SK-N-SH treated with all-trans-retinoic acid at 6 μM for 48 hours (cell line): ENCODE data around the gene PRKAG2.

Experiments used
- ATAC-seq: fragments of 200-7000 bp; cut with Tn5 transposase; 3 replicates; pipeline ENCODE4 v1.9.1; 2020; ENCODE audit warnings: mild to moderate bottlenecking, moderate library complexity
- ARNTL ChIP-seq: fragments of 450-650 bp; formaldehyde crosslinking; IDR thresholded peaks from 2 replicates; pipeline ENCODE4 v1.5.0; 2020; ENCODE audit warnings: low read depth, mild to moderate bottlenecking, moderate library complexity, borderline replicate concordance
- BACH2 ChIP-seq: fragments of 250-450 bp; sonication (Bioruptor Pico); IDR thresholded peaks from 2 replicates; pipeline ENCODE4 v1.9.0; 2021; ENCODE audit warnings: mild to moderate bottlenecking, borderline replicate concordance
- CSDC2 ChIP-seq: fragments of 250-450 bp; sonication (Bioruptor Pico); IDR thresholded peaks from 2 replicates; pipeline ENCODE4 v1.5.0; 2020; ENCODE audit warnings: mild to moderate bottlenecking, moderate library complexity
- ESRRG ChIP-seq: fragments of 250-450 bp; sonication (Bioruptor Pico); IDR thresholded peaks from 2 replicates; pipeline ENCODE4 v1.6.1; 2021; ENCODE audit warnings: mild to moderate bottlenecking
- GLIS3 ChIP-seq: fragments of 250-450 bp; sonication (Bioruptor Pico); IDR thresholded peaks from 2 replicates; pipeline ENCODE4 v1.5.0; 2020; ENCODE audit warnings: mild to moderate bottlenecking, moderate library complexity
- ISL1 ChIP-seq: fragments of 250-450 bp; sonication (Bioruptor Pico); IDR thresholded peaks from 2 replicates; pipeline ENCODE4 v2.1.2; 2022; ENCODE audit warnings: mild to moderate bottlenecking, moderate library complexity
- OSR1 ChIP-seq: fragments of 250-450 bp; sonication (Bioruptor Pico); IDR thresholded peaks from 2 replicates; pipeline ENCODE4 v1.8.0; 2022; ENCODE audit warnings: moderate library complexity, mild to moderate bottlenecking, inconsistent platforms
- PPARA ChIP-seq: fragments of 250-450 bp; sonication (Bioruptor Pico); IDR thresholded peaks from 2 replicates; pipeline ENCODE4 v1.5.0; 2020; ENCODE audit warnings: mild to moderate bottlenecking, borderline replicate concordance
- TCF4 ChIP-seq: fragments of 250-450 bp; sonication (Bioruptor Pico); IDR thresholded peaks from 2 replicates; pipeline ENCODE4 v1.8.0; 2021; ENCODE audit warnings: mild to moderate bottlenecking, moderate library complexity, borderline replicate concordance
- ZC3H10 ChIP-seq: fragments of 250-450 bp; sonication (Bioruptor Pico); IDR thresholded peaks from 2 replicates; pipeline ENCODE4 v1.5.1; 2021; ENCODE audit warnings: mild to moderate bottlenecking, moderate library complexity
- ZFP3 ChIP-seq: fragments of 250-450 bp; sonication (Bioruptor Pico); IDR thresholded peaks from 2 replicates; pipeline ENCODE4 v1.5.0; 2020; ENCODE audit warnings: mild to moderate bottlenecking, moderate library complexity
- ZFP30 ChIP-seq: fragments of 450-650 bp; formaldehyde crosslinking; IDR thresholded peaks from 2 replicates; pipeline ENCODE4 v1.5.0; 2022; ENCODE audit warnings: mild to moderate bottlenecking, moderate library complexity
- ZNF565 ChIP-seq: fragments of 450-650 bp; formaldehyde crosslinking; conservative IDR thresholded peaks from 2 replicates; pipeline ENCODE4 v1.5.0; 2020; ENCODE audit warnings: low read depth, mild to moderate bottlenecking, moderate library complexity
- ZNF70 ChIP-seq: fragments of 450-650 bp; formaldehyde crosslinking; IDR thresholded peaks from 2 replicates; pipeline ENCODE4 v1.5.0; 2020; ENCODE audit warnings: mild to moderate bottlenecking, moderate library complexity
- ZNF8 ChIP-seq: fragments of 450-650 bp; formaldehyde crosslinking; IDR thresholded peaks from 2 replicates; pipeline ENCODE4 v1.5.0; 2020; ENCODE audit warnings: mild to moderate bottlenecking, moderate library complexity
- TF ChIP-seq, protein P1 (sequence below): fragments of 250-450 bp; sonication (Bioruptor Pico); IDR thresholded peaks from 2 replicates; pipeline ENCODE4 v1.5.1; 2021; ENCODE audit warnings: mild to moderate bottlenecking, moderate library complexity
- TF ChIP-seq, protein P2 (sequence below): fragments of 250-450 bp; sonication (Bioruptor Pico); IDR thresholded peaks from 2 replicates; pipeline ENCODE4 v1.5.0; 2020; ENCODE audit warnings: mild to moderate bottlenecking, moderate library complexity
- TF ChIP-seq, protein P3 (sequence below): fragments of 250-450 bp; sonication (Bioruptor Pico); IDR thresholded peaks from 2 replicates; pipeline ENCODE4 v1.5.1; 2020; ENCODE audit warnings: low read depth, mild to moderate bottlenecking, moderate library complexity
- TF ChIP-seq, protein P4 (sequence below): fragments of 250-450 bp; sonication (Bioruptor Pico); IDR thresholded peaks from 2 replicates; pipeline ENCODE4 v1.8.0; 2021; ENCODE audit warnings: low read depth, mild to moderate bottlenecking, moderate library complexity, borderline replicate concordance

PRKAG2 gene

DNA sequence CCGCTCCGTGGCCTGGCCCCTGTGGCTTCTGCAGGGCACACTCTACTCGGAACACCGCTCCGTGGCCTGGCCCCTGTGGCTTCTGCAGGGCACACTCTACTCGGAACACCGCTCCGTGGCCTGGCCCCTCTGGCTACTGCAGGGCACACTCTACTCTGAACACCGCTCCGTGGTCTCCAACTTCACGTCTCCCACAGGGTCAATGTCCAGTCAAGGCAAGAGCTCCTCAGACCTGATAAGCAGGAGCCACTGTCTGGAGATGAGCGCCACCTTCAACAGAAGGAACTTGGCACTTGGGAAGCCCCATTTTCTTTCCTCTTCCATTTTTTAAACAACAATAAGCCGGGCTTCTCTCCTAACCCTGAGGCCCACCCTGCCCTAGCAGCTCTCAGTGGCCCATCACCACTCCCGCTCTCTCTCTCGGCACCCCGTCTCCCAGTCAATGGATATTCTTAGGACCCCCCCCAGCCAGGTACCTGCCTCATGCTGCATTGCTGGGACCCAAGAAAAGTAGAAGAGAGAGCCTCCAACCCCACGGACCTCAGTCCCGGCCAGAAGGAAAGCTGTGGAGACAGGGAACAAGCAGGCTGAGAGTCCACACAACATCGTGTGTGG is 56.3 kb downstream of the PRKAG2 start:
- TF ChIP-seq TCF4 (CRISPR knock-in tag) (no peak), ZC3H10 (CRISPR knock-in tag) (no peak), ISL1 (CRISPR knock-in tag) (no peak), PPARA (CRISPR knock-in tag) (no peak), ZNF70 (no peak), ZFP30 (no peak), ZNF565 (CRISPR knock-in tag) (no peak)
- TF ChIP-seq, protein P1, sequence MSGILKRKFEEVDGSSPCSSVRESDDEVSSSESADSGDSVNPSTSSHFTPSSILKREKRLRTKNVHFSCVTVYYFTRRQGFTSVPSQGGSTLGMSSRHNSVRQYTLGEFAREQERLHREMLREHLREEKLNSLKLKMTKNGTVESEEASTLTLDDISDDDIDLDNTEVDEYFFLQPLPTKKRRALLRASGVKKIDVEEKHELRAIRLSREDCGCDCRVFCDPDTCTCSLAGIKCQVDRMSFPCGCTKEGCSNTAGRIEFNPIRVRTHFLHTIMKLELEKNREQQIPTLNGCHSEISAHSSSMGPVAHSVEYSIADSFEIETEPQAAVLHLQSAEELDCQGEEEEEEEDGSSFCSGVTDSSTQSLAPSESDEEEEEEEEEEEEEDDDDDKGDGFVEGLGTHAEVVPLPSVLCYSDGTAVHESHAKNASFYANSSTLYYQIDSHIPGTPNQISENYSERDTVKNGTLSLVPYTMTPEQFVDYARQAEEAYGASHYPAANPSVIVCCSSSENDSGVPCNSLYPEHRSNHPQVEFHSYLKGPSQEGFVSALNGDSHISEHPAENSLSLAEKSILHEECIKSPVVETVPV (CRISPR knock-in tag) = no peak
- TF ChIP-seq, protein P2, sequence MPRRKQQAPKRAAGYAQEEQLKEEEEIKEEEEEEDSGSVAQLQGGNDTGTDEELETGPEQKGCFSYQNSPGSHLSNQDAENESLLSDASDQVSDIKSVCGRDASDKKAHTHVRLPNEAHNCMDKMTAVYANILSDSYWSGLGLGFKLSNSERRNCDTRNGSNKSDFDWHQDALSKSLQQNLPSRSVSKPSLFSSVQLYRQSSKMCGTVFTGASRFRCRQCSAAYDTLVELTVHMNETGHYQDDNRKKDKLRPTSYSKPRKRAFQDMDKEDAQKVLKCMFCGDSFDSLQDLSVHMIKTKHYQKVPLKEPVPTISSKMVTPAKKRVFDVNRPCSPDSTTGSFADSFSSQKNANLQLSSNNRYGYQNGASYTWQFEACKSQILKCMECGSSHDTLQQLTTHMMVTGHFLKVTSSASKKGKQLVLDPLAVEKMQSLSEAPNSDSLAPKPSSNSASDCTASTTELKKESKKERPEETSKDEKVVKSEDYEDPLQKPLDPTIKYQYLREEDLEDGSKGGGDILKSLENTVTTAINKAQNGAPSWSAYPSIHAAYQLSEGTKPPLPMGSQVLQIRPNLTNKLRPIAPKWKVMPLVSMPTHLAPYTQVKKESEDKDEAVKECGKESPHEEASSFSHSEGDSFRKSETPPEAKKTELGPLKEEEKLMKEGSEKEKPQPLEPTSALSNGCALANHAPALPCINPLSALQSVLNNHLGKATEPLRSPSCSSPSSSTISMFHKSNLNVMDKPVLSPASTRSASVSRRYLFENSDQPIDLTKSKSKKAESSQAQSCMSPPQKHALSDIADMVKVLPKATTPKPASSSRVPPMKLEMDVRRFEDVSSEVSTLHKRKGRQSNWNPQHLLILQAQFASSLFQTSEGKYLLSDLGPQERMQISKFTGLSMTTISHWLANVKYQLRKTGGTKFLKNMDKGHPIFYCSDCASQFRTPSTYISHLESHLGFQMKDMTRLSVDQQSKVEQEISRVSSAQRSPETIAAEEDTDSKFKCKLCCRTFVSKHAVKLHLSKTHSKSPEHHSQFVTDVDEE (CRISPR knock-in tag) = no peak
- ATAC-seq = no peak

DNA sequence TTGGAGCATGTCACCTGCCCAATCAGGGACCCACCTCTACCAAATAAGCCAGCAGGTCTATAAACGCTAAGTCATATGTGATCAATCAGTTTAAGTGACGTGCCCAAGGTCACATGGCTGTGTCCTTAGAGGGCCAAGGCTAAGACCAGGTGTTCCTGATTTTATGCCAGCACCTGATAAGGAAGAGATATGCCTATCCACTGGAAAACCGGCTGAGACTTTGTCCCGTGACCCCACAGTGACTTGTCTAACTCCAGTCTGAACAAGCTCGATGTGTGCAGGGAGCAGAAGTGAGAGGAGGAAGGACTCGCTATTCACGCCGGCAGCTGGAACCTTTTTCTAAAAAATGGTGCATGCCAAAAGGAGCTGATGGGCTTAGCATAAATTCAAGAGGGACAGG is 57.0 kb downstream of the PRKAG2 start:
- no peak for TF ChIP-seq ZNF8 (CRISPR knock-in tag)
- no peak for TF ChIP-seq ZNF70
- no peak for TF ChIP-seq ZC3H10 (CRISPR knock-in tag)
- TF ChIP-seq ARNTL (CRISPR knock-in tag) = no peak
- TF ChIP-seq ZFP3 (CRISPR knock-in tag) = no peak
- TF ChIP-seq, protein P2 (CRISPR knock-in tag) = no peak
- TF ChIP-seq OSR1 (CRISPR knock-in tag) = no peak
- TF ChIP-seq ESRRG (CRISPR knock-in tag) = no peak
- TF ChIP-seq GLIS3 (CRISPR knock-in tag) = no peak
- TF ChIP-seq CSDC2 (CRISPR knock-in tag) = no peak
- TF ChIP-seq, protein P3, sequence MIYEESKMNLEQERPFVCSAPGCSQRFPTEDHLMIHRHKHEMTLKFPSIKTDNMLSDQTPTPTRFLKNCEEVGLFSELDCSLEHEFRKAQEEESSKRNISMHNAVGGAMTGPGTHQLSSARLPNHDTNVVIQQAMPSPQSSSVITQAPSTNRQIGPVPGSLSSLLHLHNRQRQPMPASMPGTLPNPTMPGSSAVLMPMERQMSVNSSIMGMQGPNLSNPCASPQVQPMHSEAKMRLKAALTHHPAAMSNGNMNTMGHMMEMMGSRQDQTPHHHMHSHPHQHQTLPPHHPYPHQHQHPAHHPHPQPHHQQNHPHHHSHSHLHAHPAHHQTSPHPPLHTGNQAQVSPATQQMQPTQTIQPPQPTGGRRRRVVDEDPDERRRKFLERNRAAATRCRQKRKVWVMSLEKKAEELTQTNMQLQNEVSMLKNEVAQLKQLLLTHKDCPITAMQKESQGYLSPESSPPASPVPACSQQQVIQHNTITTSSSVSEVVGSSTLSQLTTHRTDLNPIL = no peak
- TF ChIP-seq, protein P4, sequence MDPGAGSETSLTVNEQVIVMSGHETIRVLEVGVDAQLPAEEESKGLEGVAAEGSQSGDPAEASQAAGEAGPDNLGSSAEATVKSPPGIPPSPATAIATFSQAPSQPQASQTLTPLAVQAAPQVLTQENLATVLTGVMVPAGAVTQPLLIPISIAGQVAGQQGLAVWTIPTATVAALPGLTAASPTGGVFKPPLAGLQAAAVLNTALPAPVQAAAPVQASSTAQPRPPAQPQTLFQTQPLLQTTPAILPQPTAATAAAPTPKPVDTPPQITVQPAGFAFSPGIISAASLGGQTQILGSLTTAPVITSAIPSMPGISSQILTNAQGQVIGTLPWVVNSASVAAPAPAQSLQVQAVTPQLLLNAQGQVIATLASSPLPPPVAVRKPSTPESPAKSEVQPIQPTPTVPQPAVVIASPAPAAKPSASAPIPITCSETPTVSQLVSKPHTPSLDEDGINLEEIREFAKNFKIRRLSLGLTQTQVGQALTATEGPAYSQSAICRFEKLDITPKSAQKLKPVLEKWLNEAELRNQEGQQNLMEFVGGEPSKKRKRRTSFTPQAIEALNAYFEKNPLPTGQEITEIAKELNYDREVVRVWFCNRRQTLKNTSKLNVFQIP (CRISPR knock-in tag) = no peak
- no peak for TF ChIP-seq ZFP30
- TF ChIP-seq ZNF565 (CRISPR knock-in tag) = no peak
- no peak for TF ChIP-seq BACH2 (CRISPR knock-in tag)
- no peak for TF ChIP-seq PPARA (CRISPR knock-in tag)
- ATAC-seq = no peak
